GM19372 (cell line): ENCODE data around the gene DHRS1.

Source experiments
- ATAC-seq: cut with Tn5 transposase; IDR thresholded peaks from one replicate; pipeline ENCODE4 v1.9.1; 2021; ENCODE audit warnings: mild to moderate bottlenecking, low read depth, moderate library complexity; ENCODE audit not compliant: unreplicated experiment

DHRS1 gene

DNA sequence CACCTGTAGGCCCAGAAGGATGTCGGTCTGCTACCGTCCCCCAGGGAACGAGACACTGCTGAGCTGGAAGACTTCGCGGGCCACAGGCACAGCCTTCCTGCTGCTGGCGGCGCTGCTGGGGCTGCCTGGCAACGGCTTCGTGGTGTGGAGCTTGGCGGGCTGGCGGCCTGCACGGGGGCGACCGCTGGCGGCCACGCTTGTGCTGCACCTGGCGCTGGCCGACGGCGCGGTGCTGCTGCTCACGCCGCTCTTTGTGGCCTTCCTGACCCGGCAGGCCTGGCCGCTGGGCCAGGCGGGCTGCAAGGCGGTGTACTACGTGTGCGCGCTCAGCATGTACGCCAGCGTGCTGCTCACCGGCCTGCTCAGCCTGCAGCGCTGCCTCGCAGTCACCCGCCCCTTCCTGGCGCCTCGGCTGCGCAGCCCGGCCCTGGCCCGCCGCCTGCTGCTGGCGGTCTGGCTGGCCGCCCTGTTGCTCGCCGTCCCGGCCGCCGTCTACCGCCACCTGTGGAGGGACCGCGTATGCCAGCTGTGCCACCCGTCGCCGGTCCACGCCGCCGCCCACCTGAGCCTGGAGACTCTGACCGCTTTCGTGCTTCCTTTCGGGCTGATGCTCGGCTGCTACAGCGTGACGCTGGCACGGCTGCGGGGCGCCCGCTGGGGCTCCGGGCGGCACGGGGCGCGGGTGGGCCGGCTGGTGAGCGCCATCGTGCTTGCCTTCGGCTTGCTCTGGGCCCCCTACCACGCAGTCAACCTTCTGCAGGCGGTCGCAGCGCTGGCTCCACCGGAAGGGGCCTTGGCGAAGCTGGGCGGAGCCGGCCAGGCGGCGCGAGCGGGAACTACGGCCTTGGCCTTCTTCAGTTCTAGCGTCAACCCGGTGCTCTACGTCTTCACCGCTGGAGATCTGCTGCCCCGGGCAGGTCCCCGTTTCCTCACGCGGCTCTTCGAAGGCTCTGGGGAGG, 11.3 kb upstream of the DHRS1 start, which contains the start of gene LTB4R:
TSS of gene LTB4R (plus strand) at position 857 of the 959 bp plus-strand sequence. CDS start 4,150 bp downstream, outside the sequence.
- ATAC-seq, result peak; percentile 75

DNA sequence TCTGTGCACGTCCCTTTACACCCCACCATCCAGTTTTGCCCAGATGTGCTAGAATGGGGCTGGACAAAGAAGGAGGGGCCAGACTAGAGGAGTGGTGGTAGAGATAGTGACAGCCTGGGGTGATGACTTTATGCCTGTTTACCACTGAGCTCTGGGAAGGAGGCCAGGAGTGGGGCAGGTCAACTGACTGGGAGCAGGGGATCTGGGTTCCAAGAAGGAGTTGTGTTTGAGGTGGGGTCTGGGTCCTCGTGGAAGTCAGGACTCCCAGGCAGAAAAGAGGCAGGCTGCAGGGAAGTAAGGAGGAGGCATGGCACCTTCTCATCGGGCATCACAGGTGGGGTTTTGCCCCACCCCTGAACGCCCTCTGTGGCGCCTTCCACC, 10.7 kb upstream of the DHRS1 start:
- ATAC-seq, result no peak

DNA sequence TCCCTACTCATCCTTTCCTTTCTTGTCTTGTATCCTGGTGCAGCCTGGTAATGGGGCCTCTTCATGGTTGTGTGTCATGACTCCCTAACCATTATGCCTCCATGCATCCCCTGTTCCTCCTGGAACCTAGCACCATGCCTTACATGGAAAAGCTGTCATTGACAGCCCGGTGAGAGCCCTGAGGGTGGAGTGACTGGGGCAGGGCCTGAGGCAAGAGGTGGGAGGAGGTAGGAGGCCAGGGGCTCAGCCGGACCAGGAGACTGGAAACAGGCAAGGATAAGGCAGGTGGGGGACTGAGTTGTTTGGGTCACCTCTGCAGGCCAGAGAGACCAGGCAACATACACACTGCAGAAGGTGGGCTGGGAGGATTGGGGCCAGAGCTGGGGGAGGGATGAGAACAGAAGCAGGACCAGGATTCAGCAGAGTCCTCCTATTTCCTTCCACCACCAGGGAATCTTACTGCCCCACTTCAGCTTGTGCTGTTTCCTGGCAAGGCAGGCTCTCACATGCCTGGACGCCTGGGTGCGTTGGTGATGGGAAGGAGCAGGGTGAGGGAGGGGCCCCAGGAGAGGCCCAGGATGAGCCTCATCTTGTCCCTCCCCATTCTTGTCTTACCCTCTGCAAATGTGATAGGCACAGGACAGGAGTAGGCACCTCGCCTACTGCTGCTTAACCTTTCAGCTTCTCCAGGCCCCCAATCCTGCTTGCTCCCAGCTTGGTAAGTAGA, 10.1 kb upstream of the DHRS1 start, which contains the start of gene LTB4R2:
TSS of gene LTB4R2 (plus strand) at position 603 of the 727 bp plus-strand sequence. CDS start 525 bp downstream, outside the sequence.
- ATAC-seq, result no peak

DNA sequence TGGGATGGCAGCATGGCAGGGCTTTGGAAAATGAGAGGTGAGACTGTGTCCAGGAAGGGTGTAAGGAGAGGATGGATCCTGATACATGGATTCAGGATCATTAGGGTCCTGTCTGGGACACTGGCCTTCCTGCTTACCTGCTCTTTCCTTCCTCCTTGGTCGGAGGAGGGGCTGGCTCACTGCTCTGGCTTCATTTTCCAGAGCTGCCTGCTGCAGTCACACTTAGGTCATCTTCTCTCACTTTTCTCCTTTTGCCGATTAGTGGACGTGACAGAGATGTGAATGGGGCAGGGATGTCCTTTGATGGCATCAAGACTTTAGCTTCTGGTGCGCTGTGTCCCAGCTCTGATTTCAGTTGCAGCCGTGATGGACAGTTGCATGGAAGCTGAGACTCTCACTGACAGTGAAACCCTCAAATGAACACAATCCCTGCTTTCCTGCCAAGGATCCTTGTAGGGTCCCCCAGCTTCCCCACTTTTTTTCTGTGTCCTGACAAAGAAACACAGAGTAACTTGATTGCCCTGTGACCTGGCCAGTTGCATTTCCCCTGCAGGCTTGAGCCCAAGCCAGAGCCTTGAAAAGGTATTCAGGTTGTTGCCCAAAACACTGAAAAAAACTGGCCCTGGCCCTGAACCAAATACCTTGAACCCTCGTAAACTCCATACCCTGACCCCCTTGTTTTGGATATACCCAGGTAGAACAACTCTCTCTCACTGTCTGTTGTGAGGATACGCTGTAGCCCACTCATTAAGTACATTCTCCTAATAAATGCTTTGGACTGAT, 9.0 kb upstream of the DHRS1 start:
- ATAC-seq, result no peak

DNA sequence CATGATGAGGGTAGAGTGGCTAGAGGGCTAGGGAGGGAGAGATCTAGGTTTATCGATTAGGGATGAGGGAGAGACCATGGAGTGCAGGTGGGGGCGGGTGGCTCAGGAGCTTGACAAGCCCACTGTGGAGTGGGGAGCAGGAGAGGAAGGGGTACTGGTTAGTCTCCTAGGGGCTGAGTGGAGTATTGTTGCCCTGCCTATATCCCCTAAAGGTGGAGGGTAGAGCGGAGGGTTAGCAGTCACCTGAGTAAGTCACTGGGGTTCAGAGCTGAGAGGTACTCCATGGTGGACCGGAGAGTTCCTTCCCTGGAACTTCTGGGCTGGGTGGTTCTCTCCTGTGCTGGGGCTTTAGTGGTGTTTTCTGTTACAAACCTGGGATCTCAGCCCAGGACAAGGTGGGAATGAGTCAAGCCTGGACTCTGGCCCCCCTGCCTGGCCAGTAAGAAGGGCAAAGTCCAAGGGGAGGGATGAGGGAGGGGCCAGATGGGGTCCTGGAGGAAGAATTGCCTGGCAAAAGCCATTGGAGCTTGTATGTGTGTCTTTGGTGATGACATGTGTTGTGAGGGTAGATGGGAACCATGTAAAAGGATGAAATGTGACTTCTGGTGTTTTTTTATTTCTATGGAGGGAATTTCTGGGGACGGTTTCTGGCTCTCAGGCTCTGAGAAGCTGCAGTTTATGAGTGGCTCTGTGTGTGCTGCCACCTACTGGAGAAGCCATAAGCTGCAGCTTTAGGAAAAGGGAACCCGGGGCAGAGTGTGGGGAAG, 8.2 kb upstream of the DHRS1 start, which contains the start of gene CIDEB:
TSS of gene CIDEB (minus strand) at position 403 of the 767 bp plus-strand sequence. CDS start at position 284, 119 bp downstream.
- no peak for ATAC-seq

DNA sequence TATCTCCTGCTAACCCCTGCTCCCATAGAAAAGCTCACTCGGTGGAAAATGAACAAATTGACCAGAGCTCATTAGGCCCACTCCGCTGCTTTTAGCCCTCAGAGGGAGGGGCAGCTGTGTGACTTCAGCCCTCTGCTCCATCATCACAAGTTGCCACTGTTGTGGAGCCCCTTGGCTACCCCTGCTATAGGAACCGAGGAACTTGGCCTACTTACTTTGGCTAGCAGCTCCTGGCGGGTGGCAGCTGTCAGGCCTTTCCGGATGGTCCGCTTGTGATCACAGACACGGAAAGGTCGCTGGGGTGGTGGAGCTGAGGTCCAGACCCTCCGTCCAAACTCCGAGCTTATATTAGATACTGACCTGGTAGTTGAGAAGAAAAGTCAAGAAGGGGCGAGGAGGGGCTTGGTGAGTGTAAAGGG, 7.6 kb upstream of the DHRS1 start:
- no peak for ATAC-seq

DNA sequence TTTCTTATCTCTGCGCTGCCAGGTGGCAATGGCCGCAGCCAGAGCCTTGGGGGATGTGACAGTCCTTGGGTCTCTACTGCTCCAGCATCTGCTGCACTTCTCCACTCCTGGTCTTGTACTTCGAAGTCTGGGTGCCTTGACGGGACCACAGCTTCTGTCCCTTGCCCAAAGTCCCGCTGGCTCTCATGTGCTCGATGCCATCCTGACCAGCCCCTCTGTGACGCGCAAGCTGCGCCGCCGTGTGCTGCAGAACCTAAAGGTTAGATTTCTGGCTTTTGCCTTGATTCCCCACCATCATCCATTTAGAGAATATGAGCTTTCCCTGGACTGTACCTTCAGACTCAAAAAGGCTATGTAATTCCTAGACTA, 4.4 kb upstream of the DHRS1 start:
- ATAC-seq, result no peak

DNA sequence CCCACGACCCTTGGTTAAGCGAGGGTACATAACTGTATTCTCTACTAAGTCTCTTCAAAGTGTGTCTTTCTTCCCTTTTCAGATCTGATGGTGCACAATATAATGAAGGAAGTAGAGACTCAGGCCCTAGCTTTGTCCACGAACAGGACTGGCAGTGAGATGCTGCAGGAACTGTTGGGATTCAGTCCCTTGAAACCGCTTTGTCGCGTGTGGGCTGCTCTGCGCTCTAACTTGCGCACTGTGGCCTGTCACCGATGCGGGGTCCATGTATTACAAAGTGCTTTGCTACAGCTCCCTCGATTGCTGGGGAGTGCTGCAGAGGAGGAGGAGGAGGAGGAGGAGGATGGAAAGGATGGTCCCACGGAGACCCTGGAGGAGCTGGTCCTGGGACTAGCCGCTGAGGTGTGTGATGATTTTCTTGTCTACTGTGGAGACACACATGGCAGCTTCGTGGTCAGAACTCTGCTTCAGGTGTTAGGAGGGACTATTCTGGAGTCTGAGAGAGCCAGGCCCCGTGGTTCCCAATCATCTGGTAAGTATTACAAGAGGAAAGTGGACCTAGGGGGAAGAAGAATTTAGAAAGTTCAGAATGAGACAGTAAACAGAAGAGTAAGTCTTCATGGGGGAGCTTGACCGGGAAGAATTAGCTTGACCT, 873 bp upstream of the DHRS1 start:
- no peak for ATAC-seq

DNA sequence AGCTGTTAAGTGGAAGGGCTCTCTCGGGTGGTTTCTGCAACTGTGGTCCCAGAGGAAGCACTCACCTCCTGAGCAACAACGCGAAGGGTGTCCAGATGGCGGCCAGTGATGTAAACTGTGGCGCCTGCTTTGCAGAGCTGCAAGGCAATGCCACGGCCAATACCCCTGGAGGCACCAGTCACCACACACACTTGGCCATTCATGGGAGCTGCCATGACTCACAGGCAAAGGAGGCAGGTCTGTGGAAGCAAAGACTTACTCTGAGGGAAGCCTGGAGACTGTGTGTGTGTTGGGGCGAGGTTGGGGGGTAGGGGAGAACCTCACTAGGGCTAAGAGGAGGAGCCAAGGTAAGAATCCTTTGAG, 707 bp downstream of the DHRS1 start:
- no peak for ATAC-seq

DNA sequence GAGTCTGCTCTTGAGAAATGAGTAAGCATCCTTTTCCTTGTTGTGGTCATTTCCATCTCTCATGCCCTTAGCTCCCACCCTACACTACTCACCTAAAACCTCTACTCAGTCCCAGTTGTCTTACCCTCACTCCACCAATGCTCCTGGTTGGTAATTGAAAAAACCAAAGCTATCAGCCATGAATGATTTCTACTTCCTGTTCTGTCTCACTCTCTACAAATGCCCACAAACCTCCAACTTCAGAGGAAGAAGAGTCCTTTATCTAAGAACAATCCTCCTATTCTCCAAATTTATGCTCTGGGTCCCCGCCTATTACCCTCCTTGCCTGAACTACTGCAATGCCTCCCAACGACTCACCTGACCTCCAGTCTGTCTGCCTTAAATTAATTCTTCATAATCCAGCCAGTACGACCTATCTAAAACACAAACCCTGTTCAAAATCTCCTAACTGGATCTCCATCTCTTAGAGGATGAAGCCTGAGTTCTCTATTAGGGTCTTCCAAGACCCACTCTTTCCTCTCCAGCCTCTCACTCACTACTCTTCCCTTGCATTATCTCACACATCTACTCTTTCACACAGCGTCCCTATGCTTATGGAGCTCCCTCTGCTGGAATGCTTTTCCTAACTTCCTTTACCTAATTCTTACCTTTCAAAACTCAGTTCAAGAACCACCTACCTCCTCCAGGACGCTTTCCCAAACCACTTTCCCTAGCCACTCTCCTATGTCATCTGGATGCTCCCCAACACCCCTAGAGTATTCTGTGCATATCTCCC, 2.2 kb downstream of the DHRS1 start:
- no peak for ATAC-seq

DNA sequence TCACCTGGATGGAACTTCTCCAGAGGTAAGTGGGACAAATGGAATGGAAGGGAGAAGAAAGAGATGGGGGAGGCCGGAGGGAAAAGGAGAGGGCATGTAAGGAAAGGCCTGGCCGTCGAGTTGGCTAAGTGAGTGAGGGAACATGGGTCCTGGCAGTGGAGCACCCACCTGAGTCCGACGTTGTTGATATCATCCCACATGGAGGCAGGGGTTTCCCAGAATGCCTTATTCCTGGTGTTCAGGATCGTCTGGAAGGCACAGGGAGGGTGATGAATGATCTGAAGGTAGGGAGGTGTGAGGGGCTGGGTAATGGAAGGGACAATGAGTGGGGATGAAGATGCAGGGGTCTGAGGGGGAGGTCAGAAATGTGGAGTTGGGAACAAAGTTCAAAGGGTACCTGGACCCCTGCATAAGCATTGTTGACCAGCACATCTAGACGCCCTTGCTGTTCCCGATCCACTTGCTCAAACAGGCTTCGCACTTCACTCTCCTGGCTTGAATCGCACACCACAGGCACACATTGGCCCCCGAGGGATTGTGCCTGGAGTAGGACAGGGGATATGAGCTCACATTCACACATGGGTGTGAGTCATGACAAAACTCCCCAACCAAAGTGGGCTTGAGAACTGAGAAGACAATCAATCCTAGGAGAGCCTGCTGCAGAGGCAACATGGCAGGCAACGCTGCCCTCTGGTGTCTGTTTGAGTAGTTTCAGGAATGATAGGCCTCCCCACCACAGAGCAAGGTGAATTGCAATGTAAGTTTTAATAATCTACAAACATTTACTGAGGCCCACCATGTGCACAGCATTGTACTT, 3.0 kb downstream of the DHRS1 start:
- ATAC-seq, result no peak

DNA sequence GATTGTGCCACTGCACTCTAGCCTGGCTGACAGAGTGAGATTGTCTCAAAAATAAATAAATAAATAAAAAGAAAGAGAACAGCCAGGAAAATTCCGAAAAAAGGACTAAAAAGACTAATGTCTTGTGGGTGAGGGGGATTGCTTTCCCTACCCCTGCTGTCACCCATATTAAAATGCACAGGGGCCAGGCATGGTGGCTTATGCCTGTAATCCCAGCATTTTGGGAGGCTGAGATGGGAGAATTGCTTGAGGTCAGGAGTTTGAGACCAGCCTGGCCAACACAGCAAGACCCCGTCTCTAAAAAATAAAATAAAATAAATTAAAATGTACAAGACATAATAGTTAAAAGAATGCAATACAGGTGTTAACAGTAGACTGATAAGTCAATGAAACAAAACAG, 6.1 kb downstream of the DHRS1 start:
- ATAC-seq, result no peak

DNA sequence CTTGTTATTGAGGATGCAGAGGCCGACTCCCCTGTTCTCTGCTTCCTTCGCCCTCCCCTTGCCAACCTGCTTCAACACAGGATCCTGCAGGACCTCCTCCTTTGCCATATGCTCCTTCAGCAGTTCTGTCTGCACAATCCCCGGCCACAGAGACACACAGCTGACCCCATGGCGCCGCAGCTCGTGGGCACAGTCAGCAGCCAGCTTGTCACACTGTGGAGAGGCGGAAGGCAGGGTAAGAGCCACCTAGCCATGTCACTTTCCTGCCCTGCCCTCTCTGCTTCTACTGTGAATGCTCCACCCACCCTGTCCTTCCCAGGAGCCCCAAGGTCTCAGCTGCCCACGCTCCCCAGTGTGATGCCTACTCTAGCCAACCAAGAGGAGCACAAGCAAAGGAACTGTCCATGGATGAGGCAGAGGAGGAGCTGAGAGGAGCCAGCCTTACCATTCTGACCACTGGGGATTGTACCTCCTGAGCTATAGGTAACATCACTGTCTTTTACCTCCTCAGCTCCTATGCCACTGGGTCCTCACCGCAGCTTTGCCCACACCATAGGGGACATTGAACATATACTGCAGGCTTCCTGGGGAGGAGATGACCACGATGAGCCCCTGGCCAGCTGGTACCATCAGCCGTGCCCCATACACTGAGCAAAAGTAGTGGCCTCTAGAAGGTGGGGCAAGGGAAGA, 7.3 kb downstream of the DHRS1 start:
- ATAC-seq, result no peak

DNA sequence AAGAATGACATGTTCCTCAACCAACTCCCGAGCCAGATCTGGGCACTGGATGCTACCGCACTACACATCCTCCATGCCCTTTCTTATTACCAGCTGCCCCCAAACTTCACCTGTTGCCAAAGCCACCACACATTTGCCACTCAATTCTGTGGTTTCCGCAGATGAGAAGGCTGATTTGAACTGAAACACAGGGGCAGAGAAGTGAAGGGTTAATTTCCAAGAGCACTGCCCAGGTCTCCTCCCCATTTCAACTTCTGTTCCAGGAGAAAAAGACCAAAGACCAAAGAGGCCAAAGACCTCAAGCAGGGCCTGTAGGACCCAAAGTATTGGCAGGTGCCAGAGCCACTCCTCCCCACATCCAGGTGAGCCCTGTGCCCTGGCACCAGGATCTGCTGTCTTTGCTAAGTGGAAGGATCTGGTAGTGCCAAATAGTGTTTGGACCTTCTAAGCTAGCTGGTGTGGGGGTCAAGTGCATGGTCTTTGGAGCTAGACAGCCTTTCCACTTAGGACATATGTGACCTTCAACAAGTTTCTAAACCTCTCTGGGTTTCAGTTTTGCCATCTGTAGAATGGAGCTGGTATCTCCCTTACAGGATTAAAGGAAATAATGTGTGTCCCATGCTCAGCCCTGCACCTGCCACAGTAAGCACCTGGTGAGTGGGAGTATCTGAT, 8.0 kb downstream of the DHRS1 start:
- no peak for ATAC-seq

DNA sequence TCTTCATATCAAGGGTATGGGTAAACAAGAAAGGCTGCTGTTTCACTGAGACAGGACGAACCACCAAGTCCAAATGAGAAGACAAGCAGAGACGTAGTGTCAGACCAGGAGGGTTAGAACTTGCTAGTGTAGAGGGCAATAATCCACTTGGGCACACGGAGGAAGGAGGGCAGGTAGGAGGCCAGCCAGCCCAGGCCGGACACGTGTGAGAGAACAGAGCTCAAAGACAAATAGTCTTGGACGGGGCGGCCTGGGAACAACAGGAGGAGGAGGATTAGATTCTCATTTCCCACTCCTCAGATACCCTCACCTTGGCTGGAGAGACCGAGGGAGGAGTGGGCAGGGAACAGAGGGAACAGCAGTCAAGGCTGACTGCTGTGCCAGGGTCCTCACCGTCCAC, 8.8 kb downstream of the DHRS1 start:
- ATAC-seq, result no peak

DNA sequence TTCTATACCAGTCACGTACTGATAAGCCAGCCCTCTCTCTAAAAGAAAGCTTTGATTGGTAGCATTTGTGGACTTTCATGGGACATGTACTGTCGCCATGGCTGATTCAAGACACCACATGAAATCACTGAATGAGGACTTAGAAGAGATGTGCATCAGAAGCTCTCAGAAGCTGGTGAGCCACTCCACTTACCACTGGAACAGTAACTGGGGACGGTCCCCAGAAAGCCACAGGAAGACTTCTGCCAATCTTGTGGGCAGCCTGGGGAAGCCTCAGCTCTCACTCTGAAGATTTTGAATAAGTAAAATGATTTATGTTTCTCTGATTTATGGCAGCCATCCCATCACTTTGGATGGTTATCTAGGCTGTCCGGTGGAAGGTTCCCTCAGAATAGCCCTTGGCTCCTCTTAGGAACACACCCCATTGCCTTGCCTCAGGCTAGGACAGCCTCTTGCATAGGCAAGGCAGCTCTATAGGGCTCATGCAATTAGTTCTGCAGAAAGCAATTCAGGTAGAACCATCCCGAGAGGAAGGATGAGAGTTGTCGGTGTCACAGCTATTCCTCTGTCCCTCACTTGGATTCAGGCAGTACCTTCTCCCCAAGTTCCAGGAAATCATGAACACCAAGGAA, 9.8 kb downstream of the DHRS1 start:
- no peak for ATAC-seq
